ENCODE data around the gene TRIM8. TPM values are rescaled to one million over a fixed set of nuclear protein-coding genes. Genes with fewer than 3 reads are reported as not detected.

Gene TRIM8
- total RNA-seq, 1 experiment from 2014 or later, result 37.0 TPM

DNA sequence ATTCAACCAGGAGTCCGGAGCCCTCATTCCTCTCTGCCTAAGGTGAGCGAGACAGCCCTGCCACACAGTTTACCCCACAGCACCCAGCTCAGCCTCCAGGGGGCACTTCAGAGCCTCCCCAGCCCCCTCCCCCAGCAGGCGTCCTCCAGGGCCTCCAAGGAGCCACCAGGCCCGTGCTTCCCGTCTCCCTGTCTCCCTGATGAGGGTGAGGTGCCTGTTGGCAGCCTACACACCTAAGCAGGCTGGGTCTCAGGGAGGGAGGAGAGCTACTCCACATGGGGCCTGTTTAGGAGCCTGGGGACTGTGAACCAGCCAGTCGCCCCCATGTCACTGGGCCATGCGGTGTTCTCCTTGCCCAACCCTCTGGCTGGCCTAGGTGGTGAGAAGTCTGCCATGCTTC, 28.9 kb upstream of the TRIM8 start:
- Histone ChIP-seq H4K91ac (ENCODE audit: insufficient read length, low read depth, low read length) (no peak overlapping the region), H3K23me2 (ENCODE audit: insufficient read length, low read depth, low read length, poor library complexity, severe bottlenecking) (no peaks in the 10 kb centered on the region), H3K23ac (ENCODE audit: insufficient read length, low read depth, low read length) (no peak overlapping the region)

More for the DNA sequence above, 28.9 kb upstream of the TRIM8 start:
- H3K27ac Mint-ChIP-seq, result peak overlapping the region in 1 of 3 experiments; percentile 82; a peak in 1 of 7 replicates
- Histone ChIP-seq H3K9me3 (ENCODE audit: control insufficient read depth, low read depth, low read length) (no peaks in the 10 kb centered on the region), H3K18ac (ENCODE audit: insufficient read length, low read depth, low read length) (no peak overlapping the region), H2BK12ac (ENCODE audit: insufficient read length, low read depth, low read length) (no peak overlapping the region), H3K4me2 (ENCODE audit: insufficient read depth, insufficient read length, low read length) (no peak overlapping the region), H3K14ac (ENCODE audit: insufficient read depth, low read length) (no peak overlapping the region), H2BK20ac (ENCODE audit: low read depth, low read length, poor library complexity, severe bottlenecking) (no peak overlapping the region), H3K9ac (ENCODE audit: extremely low read depth, insufficient read length, low read length) (no peak overlapping the region), H3K79me1 (ENCODE audit: insufficient read depth, low read depth, low read length, poor library complexity, severe bottlenecking) (no peaks in the 10 kb centered on the region), H2BK120ac (ENCODE audit: low read depth, low read length, poor library complexity, severe bottlenecking) (no peak overlapping the region), H3K4ac (ENCODE audit: low read depth, low read length) (no peak overlapping the region), H2BK15ac (ENCODE audit: low read depth, low read length) (no peak overlapping the region), H4K5ac (ENCODE audit: insufficient read length, low read depth, low read length) (no peak overlapping the region), H4K8ac (replicated peaks; ENCODE audit: insufficient read length, low read depth, low read length) (no peak overlapping the region), H2AFZ (ENCODE audit: low read length) (no peak overlapping the region), H3T11ph (ENCODE audit: low read length) (no peak overlapping the region), H2BK5ac (ENCODE audit: insufficient read length, low read length) (no peak overlapping the region), H4K20me1 (ENCODE audit: control insufficient read depth, insufficient read depth, insufficient read length) (no peaks in the 10 kb centered on the region), H2AK5ac (ENCODE audit: insufficient read length, low read length) (no peak overlapping the region), H3K4me1 (ENCODE audit: insufficient read depth, low read length) (no peaks in the 10 kb centered on the region), H3K27me3 (ENCODE audit: insufficient read depth, low read length) (no peaks in the 10 kb centered on the region), H3K27ac (ENCODE audit: insufficient read length, low read depth, low read length) (no peak overlapping the region), H3K56ac (ENCODE audit: insufficient read length, low read depth, low read length) (no peak overlapping the region), H3K79me2 (ENCODE audit: insufficient read depth, low read length) (no peaks in the 10 kb centered on the region)
- H3K4me1 Mint-ChIP-seq, result peaks cover 15 to 32% of the 10 kb centered on the region in 2 experiments
- no peaks in the 10 kb centered on the region for H3K27me3 Mint-ChIP-seq (ENCODE audit: low read depth)
- WGBS (ENCODE audit: extremely low coverage, insufficient read length, low lambda C conversion rate), result no CpG with 5 or more reads among the region's 7 CpGs
- H3K36me3 Mint-ChIP-seq (ENCODE audit: insufficient read depth in 1 of 3, low read depth in 3 of 3), result peaks cover 3 to 8% (median 8%) of the 10 kb centered on the region in 3 experiments; a peak in 6 of 7 replicates
- DNase-seq, result peak; percentile 79
- H3K9me3 Mint-ChIP-seq, result no peaks in the 10 kb centered on the region
- no peak overlapping the region for H3K4me3 Mint-ChIP-seq
- TF ChIP-seq CTCF (conservative IDR thresholded peaks at IDR 0.05), result peak; percentile 76

Measured in H9 (cell line).